Hematopoietic multipotent progenitor cell (in vitro differentiated cells): ENCODE measurements around the gene KAT8. TPM values are rescaled to one million over a fixed set of nuclear protein-coding genes. Genes with fewer than 3 reads are reported as not detected.

Experiments
- DNase-seq, 3 donors: peaks; one replicate each; pipeline ENCODE4 v3.0.0-alpha.2; 2011 to 2015; ENCODE audit warnings: low read depth in 2 of 3, low spot score in 2 of 3
- total RNA-seq: library from RNA; depleted of rRNA; stranded (reverse); fragments of >200 nt; gene quantifications from one replicate; pipeline ENCODE4 v1.2.3, GENCODE V29; 2012

The KAT8 gene
- total RNA-seq, 1 donor, result 78.9 TPM

GRCh38 chr16:31106509-31107464 lies 10.7 kb upstream of the KAT8 start:
- no peak for DNase-seq

GRCh38 chr16:31107465-31107867 lies 10.0 kb upstream of the KAT8 start:
- no peak for DNase-seq

DNA sequence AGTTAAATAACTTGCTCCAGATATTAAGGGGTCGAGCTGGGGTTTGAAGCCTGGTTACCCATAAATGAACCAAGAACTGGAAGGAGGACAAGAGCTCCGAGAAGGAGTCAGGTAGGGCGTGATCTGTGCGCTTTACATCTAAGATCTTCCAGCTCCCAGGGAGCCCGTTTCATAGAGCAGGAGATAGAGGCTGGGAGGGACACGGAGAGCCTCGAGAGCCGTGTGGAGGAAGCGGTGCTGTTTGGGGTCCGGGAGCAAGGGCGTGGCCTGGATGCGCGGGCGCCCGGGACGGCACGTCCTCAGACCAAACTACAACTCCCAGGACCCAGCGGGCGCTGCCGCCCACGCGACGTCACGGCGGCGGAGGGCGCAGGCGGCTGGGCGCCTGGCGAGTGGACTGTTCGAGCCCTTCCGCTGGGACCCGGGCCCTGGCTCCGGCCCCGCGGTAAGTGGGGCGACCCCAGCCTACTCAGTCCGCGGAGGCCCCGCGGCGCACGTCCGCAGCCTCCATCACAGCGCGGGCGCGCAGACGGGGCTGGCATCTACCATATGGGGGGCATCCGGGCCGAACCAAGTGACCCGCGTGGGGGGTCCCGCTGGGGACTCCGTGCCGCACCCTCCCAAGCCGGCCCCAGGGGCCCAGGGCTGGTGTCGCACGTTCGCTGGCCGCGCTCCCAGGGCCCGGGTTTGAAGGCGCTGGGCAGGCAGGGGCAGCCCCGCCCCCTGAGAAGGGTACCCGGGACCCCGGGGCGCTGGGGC lies 9.2 kb upstream of the KAT8 start, which contains the start of gene BCKDK:
BCKDK (plus strand) TSS at position 352 of the 759 bp plus-strand sequence. CDS start 838 bp downstream, outside the sequence.
- DNase-seq, result peak; percentile 24 to 54 (median 45)

DNA sequence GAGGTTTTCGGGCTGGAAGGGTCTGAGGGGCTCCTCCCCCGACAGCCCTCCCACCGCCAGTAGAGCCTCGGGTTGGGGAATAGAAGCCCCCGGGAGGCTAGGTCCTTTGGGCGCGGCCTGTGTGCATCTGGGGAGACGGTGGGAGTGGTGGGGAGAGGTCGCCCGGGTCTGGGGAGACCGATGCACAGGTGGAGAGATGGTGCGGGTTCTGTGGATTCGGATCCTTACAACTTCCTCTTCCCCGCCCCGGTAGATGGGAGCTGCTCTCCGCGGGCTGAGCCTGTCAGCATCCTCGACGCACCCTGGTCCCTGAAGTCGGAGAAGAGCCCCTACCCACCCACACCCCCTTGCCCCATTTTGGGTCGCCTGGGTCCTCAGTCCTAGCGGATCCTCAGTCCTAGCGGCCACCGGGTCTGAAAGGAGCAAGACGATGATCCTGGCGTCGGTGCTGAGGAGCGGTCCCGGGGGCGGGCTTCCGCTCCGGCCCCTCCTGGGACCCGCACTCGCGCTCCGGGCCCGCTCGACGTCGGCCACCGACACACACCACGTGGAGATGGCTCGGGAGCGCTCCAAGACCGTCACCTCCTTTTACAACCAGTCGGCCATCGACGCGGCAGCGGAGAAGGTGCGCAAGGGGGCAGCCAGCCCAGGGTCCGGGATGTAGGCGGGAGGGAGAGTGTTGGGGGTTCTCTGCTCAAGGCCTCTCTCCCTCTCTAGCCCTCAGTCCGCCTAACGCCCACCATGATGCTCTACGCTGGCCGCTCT lies 8.5 kb upstream of the KAT8 start:
- no peak for DNase-seq

GRCh38 chr16:31109622-31110021 lies 7.8 kb upstream of the KAT8 start:
- DNase-seq, result no peak

GRCh38 chr16:31110106-31111034 lies 7.1 kb upstream of the KAT8 start:
- DNase-seq, result no peak

- DNase-seq, result no peak
Measured at GRCh38 chr16:31111881-31112466, 5.5 kb upstream of the KAT8 start.

GRCh38 chr16:31112711-31113110 lies 4.8 kb upstream of the KAT8 start:
- no peak for DNase-seq

- DNase-seq, result peak in 2 of 3 donors; percentile 71 to 85
Measured at GRCh38 chr16:31113121-31114120, 4.0 kb upstream of the KAT8 start.

DNA sequence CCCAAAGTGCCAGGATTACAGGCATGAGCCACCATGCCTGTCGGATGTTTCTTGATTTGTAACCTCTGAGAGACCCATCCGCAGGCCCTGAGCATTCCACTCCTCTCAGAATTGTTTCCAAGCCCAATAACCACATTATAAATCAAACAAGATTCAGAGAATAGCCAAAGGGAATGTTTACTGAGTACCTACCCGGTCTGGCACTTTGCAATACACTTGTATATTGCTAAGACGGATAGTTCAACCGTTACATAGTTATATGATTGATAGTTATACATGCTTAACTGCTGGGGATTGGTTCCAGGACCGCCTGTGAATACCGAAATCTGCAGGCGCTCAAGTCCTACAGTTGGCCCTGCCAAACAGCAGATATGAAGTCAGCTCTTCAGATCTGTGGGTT lies 3.0 kb upstream of the KAT8 start:
- no peak for DNase-seq

DNA sequence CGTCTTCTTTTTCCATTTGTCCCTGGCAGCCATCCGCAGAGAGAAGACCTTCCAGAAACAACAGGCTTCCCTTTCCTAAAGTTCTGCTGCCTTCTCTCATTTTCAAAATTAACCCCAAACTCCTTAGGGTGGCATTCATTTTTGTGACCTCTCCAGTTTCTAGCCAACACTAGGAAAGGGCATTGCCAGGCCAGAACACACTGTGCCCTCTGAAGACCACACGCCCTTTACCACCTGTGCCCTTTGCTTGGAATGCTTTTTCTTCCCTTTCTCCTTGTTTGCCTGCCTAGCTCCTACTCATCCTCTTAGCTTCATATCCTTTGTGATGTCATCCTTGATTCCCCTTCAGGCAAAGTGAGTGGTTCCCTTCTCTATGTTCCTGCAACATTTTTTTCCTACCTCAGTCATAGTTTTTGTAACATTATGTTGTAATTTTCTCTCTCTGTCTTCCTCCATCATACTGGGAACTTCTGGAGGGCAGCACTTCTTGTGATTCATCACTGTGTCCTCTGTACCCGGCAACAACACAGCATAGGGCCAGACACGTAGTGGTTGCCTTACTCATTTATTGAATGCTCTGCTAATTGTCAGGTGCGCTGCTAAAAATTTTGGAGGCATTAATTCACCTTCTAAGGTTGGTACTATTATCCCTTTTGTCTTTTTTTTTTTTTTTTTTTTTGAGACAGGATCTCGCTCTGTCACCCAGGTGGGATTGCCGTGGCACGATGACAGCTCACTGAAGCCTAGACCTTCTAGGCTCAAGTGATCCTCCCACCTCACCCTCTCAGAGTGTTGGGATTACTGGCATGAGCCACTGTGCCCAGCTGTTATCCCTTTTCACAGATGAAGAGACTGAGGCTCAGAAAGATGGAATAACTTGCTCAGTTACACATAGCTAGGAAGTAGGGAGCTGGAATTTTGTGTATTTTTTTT lies 1.0 kb downstream of the KAT8 start:
- DNase-seq, result no peak

DNA sequence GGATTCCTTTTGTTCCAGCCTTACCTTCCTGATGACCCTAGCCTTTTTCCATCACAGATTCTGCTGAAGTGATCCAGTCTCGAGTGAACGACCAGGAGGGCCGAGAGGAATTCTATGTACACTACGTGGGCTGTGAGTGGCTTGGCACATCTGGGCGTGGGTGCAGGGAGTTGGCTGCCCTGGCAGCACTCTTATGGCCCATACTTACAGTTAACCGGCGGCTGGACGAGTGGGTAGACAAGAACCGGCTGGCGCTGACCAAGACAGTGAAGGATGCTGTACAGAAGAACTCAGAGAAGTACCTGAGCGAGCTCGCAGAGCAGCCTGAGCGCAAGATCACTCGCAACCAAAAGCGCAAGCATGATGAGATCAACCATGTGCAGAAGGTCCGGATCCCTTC lies 2.7 kb downstream of the KAT8 start:
- DNase-seq, result no peak

DNA sequence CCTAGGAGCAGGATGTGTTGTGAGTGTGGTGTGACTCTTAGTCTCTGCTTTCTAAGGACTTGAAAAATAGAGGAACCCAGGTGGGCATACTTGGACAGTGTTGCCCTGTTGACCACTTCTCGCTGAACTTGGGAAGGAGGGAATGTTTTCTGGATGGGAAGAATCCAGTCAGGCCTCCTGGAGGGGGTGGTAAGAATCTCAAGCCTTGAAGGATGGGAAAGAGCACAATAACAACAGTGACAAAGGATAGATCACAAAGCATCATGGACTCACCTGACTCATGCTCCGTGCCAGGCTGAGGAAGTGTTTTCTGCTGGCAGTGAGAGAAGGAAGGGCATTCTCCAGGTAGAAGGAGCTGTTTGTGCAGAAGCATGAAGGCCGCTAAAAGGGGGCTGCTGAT lies 8.4 kb downstream of the KAT8 start:
- no peak for DNase-seq

GRCh38 chr16:31127182-31127581 lies 9.7 kb downstream of the KAT8 start:
- no peak for DNase-seq

- DNase-seq, result peak in 2 of 3 donors; percentile 90 to 95
Measured at GRCh38 chr16:31128711-31129567, 11.5 kb downstream of the KAT8 start.
